RWPE1 (cell line): Measurements from ENCODE around the gene COA8.
"Not testable (repeated sequence)": the region's sequence is repeated elsewhere in the genome, so short reads cannot be mapped to it uniquely, and the experiment has no call there.

ENCODE experiments used
- CTCF ChIA-PET: fragments of 350-600 bp; sonication (Branson Sonifier 250); formaldehyde crosslinking; extraction: SDS; loops from one replicate; lab custom pipeline; 2021; lab: Yijun Ruan, JAX
- POLR2A ChIA-PET: fragments of 400-600 bp; formaldehyde crosslinking; extraction: SDS; loops from one replicate; lab custom pipeline; 2020; ENCODE audit warnings: antibody characterized with exemption; ENCODE audit not compliant: low non-redundant PET; lab: Yijun Ruan, JAX
- DNase-seq: peaks from one replicate; pipeline ENCODE4 v3.0.0; 2012; ENCODE audit warnings: low spot score
- H3K27ac ChIP-seq: fragments of 450-650 bp; 2 replicates; pipeline ENCODE4 v1.5.1; 2017
- CTCF ChIP-seq: fragments of 450-650 bp; conservative IDR thresholded peaks from 2 replicates; pipeline ENCODE4 v1.5.1; 2017; ENCODE audit warnings: low read depth, mild to moderate bottlenecking

The COA8 gene

DNA sequence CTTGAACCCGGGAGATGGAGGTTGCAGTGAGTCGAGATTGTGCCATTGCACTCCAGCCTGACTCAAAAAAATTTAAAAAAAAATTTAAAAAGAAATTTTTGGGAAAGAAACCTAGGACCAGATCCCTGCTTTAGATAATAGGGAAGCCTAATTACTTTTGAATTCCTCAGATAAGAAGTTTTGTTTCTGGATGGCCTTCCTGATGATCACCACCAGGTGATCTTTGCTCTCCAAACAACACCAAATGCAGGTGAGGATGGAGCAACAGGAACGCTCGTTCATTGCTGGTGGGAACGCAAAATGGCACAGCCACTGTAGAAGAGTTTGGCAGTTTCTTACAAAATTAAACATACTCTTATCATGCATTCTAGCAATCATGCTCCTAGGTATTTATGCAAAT is 37.7 kb downstream of the COA8 start:
- DNase-seq, result no peak
- H3K27ac ChIP-seq, result no peak overlapping the region
- ChIA-PET CTCF (interaction anchor here (0.6 kb wide), 1 partner anchor 122 kb away, joined by 3 read pairs; no protein-coding TSS in a partner anchor), POLR2A (no interaction called here)
- no peak for TF ChIP-seq CTCF

- no peak for DNase-seq
- ChIA-PET POLR2A (no interaction called here), CTCF (interaction anchor here (0.6 kb wide), 1 partner anchor 14 kb away, joined by 3 read pairs; no protein-coding TSS in a partner anchor)
- no peak for TF ChIP-seq CTCF
- H3K27ac ChIP-seq, result no peak overlapping the region
Measured at GRCh38 chr14:103604620-103605019, 41.9 kb downstream of the COA8 start.

GRCh38 chr14:103606963-103607668 is 44.4 kb downstream of the COA8 start:
- ChIA-PET CTCF (no interaction called here), POLR2A (no interaction called here)
- peak; percentile 34; the same call in 1 of the 2 replicates for TF ChIP-seq CTCF
- peak overlapping the region; percentile 46 for H3K27ac ChIP-seq
- peak; percentile 21 for DNase-seq

- TF ChIP-seq CTCF, result no peak
- ChIA-PET CTCF (no interaction called here), POLR2A (no interaction called here)
- peak overlapping the region; percentile 46; the same call in 1 of the 2 replicates for H3K27ac ChIP-seq
- DNase-seq, result no peak
Measured at GRCh38 chr14:103607822-103608221, 45.1 kb downstream of the COA8 start.

GRCh38 chr14:103609081-103609480 is 46.3 kb downstream of the COA8 start:
- POLR2A ChIA-PET, DNase-seq, H3K27ac ChIP-seq: not testable (repeated sequence)
- CTCF ChIA-PET, result interaction anchor here (0.6 kb wide), 1 partner anchor 26 kb away, joined by 3 read pairs; no protein-coding TSS in a partner anchor

GRCh38 chr14:103611215-103611614 is 48.5 kb downstream of the COA8 start:
- no peak for TF ChIP-seq CTCF
- ChIA-PET CTCF (no interaction called here), POLR2A (no interaction called here)
- DNase-seq, result no peak
- H3K27ac ChIP-seq, result no peak overlapping the region

GRCh38 chr14:103613517-103613916 is 50.8 kb downstream of the COA8 start:
- POLR2A ChIA-PET, result no interaction called here
- H3K27ac ChIP-seq, result no peak overlapping the region
- no peak for TF ChIP-seq CTCF
- no peak for DNase-seq
- CTCF ChIA-PET, result interaction anchor here (1.1 kb wide), 1 partner anchor 10 kb away, joined by 4 read pairs; no protein-coding TSS in a partner anchor
